Measurements from ENCODE around the gene ZNF587.
A peak's percentile ranks its signal among the peaks of the same experiment; 100 is the strongest.
"Not testable (repeated sequence)": the region's sequence is repeated elsewhere in the genome, so short reads cannot be mapped to it uniquely, and the experiment has no call there.

Gene ZNF587

DNA sequence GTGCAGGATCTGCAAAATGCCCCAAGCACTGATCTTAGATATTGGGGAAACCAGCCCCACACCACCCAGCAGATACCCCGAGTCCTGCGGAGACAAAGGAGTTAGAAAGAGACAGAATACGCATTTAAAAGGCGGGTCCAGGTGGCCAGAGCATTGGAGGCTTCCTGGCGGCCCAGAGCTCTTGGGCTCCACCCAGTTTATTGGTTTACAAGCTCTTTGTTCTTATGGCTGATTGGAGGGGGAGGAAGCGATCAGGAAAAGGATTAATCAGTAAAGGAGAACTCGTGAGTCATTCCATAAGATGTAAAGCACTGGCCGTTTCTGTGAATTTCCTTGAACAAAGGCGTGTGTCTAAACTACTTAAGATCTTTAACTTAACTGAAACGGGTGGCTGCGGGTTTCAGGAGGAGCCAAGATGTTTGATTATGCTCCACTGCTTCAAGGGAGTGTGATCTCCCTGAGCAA lies 926 bp downstream of the ZNF587 start:
- peaks cover 1% of the 10 kb centered on the region; the same call in 1 of the 2 replicates for H3K36me3 ChIP-seq (ENCODE audit: control insufficient read depth, insufficient read depth, low read length)

DNA sequence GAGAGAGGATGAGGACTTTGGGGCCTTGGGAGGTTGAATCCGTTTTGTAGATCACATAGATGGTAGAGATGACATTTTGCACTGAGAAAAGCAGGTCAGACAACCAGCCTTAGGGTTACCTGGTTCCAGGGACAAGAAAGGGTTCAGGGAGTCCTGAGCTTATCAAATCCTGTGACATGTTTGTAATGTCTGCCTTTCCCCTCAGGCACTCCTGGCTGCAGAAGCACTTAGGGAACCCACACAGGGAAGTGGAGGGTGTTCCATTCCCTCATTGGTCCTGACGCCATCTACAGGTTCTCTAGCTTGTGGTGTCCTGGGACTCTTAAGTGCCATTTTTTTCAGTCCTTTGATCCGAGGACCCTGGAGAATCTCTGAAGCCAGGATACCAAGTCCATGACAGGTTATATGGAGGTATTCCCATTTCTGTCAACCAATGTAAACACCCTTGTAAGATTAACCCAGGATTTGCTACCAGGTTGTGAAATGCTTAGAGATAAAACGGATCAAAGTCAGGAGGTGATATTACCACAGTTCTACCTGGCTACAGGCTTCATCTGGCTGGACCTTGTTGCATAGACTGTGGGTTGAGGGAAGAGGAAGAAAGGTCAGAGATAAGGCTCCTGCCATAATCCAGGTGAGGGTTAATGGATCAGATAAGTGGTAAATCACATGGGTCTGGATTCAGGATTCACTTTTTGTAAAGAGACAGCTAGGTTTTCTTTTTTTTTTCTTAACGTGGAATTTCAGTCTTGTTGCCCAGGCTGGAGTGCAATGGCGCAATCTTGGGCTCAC lies 2.3 kb downstream of the ZNF587 start:
- H3K36me3 ChIP-seq (ENCODE audit: control insufficient read depth, insufficient read depth, low read length); H3K27me3 ChIP-seq (replicated peaks; ENCODE audit: control insufficient read depth, insufficient read depth, low read length); H3K4me3 ChIP-seq (replicated peaks; ENCODE audit: low read depth, low read length); DNase-seq (ENCODE audit: extremely low read depth, insufficient read length): not testable (repeated sequence)

More for the DNA sequence above, 926 bp downstream of the ZNF587 start:
- H3K27me3 ChIP-seq (replicated peaks; ENCODE audit: control insufficient read depth, insufficient read depth, low read length) = no peaks in the 10 kb centered on the region
- H3K4me3 ChIP-seq (replicated peaks; ENCODE audit: low read depth, low read length) = peak overlapping the region; percentile 80
- TF ChIP-seq, protein P1, sequence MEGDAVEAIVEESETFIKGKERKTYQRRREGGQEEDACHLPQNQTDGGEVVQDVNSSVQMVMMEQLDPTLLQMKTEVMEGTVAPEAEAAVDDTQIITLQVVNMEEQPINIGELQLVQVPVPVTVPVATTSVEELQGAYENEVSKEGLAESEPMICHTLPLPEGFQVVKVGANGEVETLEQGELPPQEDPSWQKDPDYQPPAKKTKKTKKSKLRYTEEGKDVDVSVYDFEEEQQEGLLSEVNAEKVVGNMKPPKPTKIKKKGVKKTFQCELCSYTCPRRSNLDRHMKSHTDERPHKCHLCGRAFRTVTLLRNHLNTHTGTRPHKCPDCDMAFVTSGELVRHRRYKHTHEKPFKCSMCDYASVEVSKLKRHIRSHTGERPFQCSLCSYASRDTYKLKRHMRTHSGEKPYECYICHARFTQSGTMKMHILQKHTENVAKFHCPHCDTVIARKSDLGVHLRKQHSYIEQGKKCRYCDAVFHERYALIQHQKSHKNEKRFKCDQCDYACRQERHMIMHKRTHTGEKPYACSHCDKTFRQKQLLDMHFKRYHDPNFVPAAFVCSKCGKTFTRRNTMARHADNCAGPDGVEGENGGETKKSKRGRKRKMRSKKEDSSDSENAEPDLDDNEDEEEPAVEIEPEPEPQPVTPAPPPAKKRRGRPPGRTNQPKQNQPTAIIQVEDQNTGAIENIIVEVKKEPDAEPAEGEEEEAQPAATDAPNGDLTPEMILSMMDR (IDR thresholded peaks at IDR 0.05; ENCODE audit: insufficient read depth, low read length, poor library complexity, severe bottlenecking) = no peak
- DNase-seq (ENCODE audit: extremely low read depth, insufficient read length) = peak; percentile 28

DNA sequence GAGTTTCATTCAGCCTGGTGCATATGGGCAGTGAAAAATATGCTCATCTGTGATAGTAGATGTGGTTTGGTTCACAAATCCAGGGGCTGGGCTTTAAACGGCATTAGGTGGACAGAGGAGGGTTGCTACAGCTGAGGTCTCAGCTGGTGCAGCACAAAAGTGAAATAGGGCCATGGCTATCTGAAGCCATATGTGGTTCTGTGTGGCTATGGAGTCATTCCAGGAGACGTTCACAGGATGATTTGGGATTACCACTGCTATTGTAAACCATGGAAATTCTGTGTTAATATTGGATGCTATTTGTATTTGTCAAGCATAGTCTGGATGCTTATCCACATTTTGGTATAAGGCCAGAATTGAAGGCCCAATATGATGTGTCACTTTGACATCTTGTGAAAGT lies 4.5 kb downstream of the ZNF587 start:
- not testable (repeated sequence) for H3K27me3 ChIP-seq (replicated peaks; ENCODE audit: control insufficient read depth, insufficient read depth, low read length); H3K36me3 ChIP-seq (ENCODE audit: control insufficient read depth, insufficient read depth, low read length); DNase-seq (ENCODE audit: extremely low read depth, insufficient read length); H3K4me3 ChIP-seq (replicated peaks; ENCODE audit: low read depth, low read length)

DNA sequence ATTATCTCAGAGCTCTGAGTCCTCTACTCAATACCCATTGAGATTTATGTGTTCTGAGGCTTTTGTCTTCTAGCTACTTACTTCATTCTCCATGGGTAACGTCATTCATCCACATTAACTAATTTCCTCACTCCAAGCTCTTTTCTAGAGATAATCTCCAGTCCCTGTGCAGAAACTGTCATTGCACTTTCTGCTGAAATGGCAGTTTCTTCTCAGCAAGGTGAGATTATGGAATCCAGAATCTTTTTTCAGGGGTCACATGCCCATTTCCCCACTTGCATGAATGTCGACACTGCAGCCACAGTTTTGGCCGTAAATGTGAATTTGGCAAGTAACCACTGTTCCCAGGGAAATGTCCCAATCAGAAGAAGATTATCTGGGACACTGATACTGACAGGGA lies 12.7 kb downstream of the ZNF587 start:
- H3K36me3 ChIP-seq (ENCODE audit: control insufficient read depth, insufficient read depth, low read length) = peaks cover 12% of the 10 kb centered on the region
- H3K4me3 ChIP-seq (replicated peaks; ENCODE audit: low read depth, low read length); DNase-seq (ENCODE audit: extremely low read depth, insufficient read length); H3K27me3 ChIP-seq (replicated peaks; ENCODE audit: control insufficient read depth, insufficient read depth, low read length): not testable (repeated sequence)

DNA sequence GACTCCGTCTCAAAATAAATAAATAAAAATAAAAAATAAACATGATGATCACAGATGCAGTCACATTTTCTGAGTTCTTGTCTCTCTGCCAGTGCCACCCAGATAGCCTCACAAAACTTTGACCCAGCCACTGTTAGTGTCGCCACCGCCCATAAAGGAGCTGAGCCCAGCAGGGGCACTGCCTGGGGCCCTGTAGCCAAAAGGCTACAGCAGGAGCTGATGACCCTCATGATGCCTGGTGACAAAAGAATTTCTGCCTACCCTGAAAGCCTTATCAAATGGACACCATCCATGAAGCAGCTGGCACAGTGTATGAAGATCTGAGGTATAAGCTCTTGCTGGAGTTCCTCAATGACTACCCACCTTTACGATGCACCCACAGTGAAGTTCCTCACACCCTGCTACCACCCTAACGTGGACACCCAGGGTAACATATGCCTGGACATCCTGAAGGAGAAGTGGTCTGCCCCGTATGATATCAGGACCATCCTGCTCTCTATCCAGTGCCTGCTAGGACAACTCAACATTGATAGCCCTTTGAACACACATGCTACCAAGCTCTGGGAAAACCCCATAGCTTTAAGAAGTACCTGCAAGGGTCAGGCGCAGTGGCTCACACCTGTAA lies 18.3 kb downstream of the ZNF587 start:
- H3K36me3 ChIP-seq (ENCODE audit: control insufficient read depth, insufficient read depth, low read length) = peaks cover 9% of the 10 kb centered on the region

DNA sequence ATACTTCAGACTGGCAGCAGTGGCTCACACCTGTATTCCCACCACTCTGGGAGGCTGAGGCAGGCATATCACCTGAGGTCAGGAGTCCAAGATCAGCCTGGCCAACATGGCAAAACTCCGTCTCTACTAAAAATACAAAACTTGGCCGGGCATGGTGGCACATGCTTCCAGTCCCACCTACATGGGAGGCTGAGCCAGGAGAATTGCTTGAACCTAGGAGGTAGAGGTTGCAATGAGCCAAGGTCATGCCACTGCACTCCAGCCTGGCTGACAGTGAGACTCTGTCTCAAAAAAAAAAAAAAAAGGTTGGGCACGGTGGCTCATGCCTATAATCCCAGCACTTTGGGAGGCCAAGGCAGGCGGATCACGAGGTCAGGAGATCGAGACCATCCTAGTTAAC lies 20.0 kb downstream of the ZNF587 start:
- not testable (repeated sequence) for H3K36me3 ChIP-seq (ENCODE audit: control insufficient read depth, insufficient read depth, low read length); DNase-seq (ENCODE audit: extremely low read depth, insufficient read length); H3K4me3 ChIP-seq (replicated peaks; ENCODE audit: low read depth, low read length); H3K27me3 ChIP-seq (replicated peaks; ENCODE audit: control insufficient read depth, insufficient read depth, low read length)

More for the DNA sequence above, 18.3 kb downstream of the ZNF587 start:
- TF ChIP-seq, protein P1 (IDR thresholded peaks at IDR 0.05; ENCODE audit: insufficient read depth, low read length, poor library complexity, severe bottlenecking) = no peak
- DNase-seq (ENCODE audit: extremely low read depth, insufficient read length) = no peak
- Histone ChIP-seq H3K27me3 (replicated peaks; ENCODE audit: control insufficient read depth, insufficient read depth, low read length) (no peaks in the 10 kb centered on the region), H3K4me3 (replicated peaks; ENCODE audit: low read depth, low read length) (no peak overlapping the region)

DNA sequence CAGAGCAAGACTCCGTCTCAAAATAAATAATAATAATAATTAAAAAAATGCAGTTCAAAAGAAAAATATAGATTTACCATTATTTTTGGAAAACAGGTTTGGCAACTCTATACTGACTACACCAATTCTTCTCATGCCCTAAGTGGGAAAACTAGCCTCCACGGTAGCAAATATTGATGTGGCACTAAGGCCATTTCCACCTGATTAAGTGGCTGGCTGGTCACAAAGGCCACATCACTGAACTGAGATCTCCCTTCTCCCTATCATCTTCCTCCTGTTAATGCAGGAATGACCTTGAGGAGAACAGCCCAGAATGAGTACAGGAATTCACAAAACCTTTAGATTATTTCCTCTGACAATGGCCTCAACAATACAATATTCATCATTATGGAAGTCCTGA lies 20.6 kb downstream of the ZNF587 start:
- TF ChIP-seq, protein P1 (IDR thresholded peaks at IDR 0.05; ENCODE audit: insufficient read depth, low read length, poor library complexity, severe bottlenecking) = no peak
- H3K36me3 ChIP-seq (ENCODE audit: control insufficient read depth, insufficient read depth, low read length) = peaks cover 9% of the 10 kb centered on the region
- H3K27me3 ChIP-seq (replicated peaks; ENCODE audit: control insufficient read depth, insufficient read depth, low read length) = no peaks in the 10 kb centered on the region
- H3K4me3 ChIP-seq (replicated peaks; ENCODE audit: low read depth, low read length) = no peak overlapping the region
- no peak for DNase-seq (ENCODE audit: extremely low read depth, insufficient read length)

Data from GM06990 (cell line).